Esophagus muscularis mucosa (tissue), 4 donors: Measurements from ENCODE around the gene DLGAP4. TPM values are rescaled to one million over a fixed set of nuclear protein-coding genes. Genes with fewer than 3 reads are reported as not detected.

Source experiments
- DNase-seq: peaks from one replicate; pipeline ENCODE4 v3.0.0-alpha.2; 2017; ENCODE audit errors: extremely low spot score
- H3K27ac ChIP-seq, 4 donors: fragments of 200-600 bp; sonication (generic); replicated peaks in 1 of 4; 1 replicate in 3 of 4; 2 replicates in 1 of 4; pipeline ENCODE4 v1.5.1; 2016 to 2019; ENCODE audit warnings: mild to moderate bottlenecking in 1 of 4
- H3K27me3 ChIP-seq, 4 donors: fragments of 200-600 bp; sonication (generic); one replicate each; pipeline versions ENCODE4 v1.5.1 to v1.6.0; 2016 to 2019
- H3K36me3 ChIP-seq, 4 donors: fragments of 200-600 bp; sonication (generic); one replicate each; pipeline ENCODE4 v1.5.1; 2016 to 2019
- H3K4me1 ChIP-seq, 4 donors: fragments of 200-600 bp; sonication (generic); one replicate each; pipeline ENCODE4 v1.5.1; 2016 to 2019
- H3K4me3 ChIP-seq, 4 donors: fragments of 200-600 bp; sonication (generic); 1 replicate in 2 of 4; 2 replicates in 2 of 4; pipeline ENCODE4 v1.5.1; 2016 to 2019; ENCODE audit warnings: mild to moderate bottlenecking in 4 of 4, moderate library complexity in 1 of 4
- H3K9me3 ChIP-seq, 4 donors: fragments of 200-600 bp; sonication (generic); 1 replicate in 3 of 4; 2 replicates in 1 of 4; pipeline ENCODE4 v1.5.1; 2016 to 2019
- EP300 ChIP-seq: sonication (generic); formaldehyde crosslinking; IDR thresholded peaks from one replicate; pipeline ENCODE4 v1.6.1; 2017; ENCODE audit warnings: antibody characterized with exemption
- POLR2A ChIP-seq: fragments of 450-650 bp; IDR thresholded peaks from one replicate; pipeline ENCODE4 v1.6.1; 2017; ENCODE audit warnings: antibody characterized with exemption, moderate library complexity, mild to moderate bottlenecking, low read depth
- POLR2AphosphoS5 ChIP-seq, 2 donors: sonication (generic); formaldehyde crosslinking; IDR thresholded peaks; one replicate each; pipeline ENCODE4 v1.6.1; 2017; ENCODE audit warnings: antibody characterized with exemption in 2 of 2
- WGBS: methylation state at CpG from one replicate; pipeline ENCODE4 v1.1.5; 2018; 5-methylcytosine and 5-hydroxymethylcytosine counted together
- intact Hi-C: fragments of 100-400 bp; cut with DNase I; formaldehyde crosslinking; loops from one replicate; pipeline ENCODE4 v1.15.1; 2023
- total RNA-seq, 4 donors: library from RNA; depleted of rRNA; stranded (reverse); fragments of >200 nt; gene quantifications; one replicate each; pipeline versions ENCODE4 v1.1.0 to v1.2.1, GENCODE V29; 2016
- TF ChIP-seq, protein P1 (sequence below), 3 experiments: fragments of 200-600 bp in 2 of 3; fragments of 450-650 bp in 1 of 3; sonication (generic) in 2 of 3; IDR thresholded peaks; one replicate each; pipeline ENCODE4 v1.5.1; 2017 to 2019; ENCODE audit warnings: antibody characterized with exemption in 3 of 3, mild to moderate bottlenecking in 2 of 3, moderate library complexity in 1 of 3

DLGAP4 gene
- total RNA-seq, 4 donors from 2014 or later: 43.6 to 90.0 (median 48.8) TPM

DNA sequence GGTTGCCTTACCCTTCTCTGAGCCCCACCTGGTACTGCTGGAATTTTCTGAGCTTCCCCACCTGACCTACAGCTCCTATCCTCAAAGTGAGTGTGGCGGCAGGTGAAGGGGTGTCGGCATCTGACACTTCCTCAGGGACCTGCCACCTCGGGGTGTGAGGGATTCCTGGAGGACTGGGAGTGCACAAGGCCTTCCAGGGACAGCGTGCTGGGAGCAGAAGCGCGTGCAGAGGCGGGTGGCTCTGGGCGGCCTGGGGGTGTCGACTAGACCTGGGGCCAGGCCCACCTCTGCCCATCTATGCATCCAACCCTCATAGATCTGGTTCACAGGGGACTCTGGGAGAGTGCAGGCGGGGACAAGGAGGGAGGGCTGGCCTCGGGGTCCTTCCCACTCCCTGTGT is 7.8 kb downstream of the DLGAP4 start:
- Histone ChIP-seq H3K4me1 (no peaks in the 10 kb centered on the region), H3K4me3 (no peak overlapping the region), H3K27me3 (peaks cover 0 to 51% (median 2%) of the 10 kb centered on the region in 4 donors), H3K27ac (no peak overlapping the region), H3K36me3 (no peaks in the 10 kb centered on the region), H3K9me3 (no peaks in the 10 kb centered on the region)
- 80% methylated on average over 1 of the region's 11 CpGs for WGBS
- TF ChIP-seq EP300 (no peak), POLR2A (no peak), POLR2AphosphoS5 (IDR thresholded peaks at IDR 0.05) (no peak)
- TF ChIP-seq, protein P1, sequence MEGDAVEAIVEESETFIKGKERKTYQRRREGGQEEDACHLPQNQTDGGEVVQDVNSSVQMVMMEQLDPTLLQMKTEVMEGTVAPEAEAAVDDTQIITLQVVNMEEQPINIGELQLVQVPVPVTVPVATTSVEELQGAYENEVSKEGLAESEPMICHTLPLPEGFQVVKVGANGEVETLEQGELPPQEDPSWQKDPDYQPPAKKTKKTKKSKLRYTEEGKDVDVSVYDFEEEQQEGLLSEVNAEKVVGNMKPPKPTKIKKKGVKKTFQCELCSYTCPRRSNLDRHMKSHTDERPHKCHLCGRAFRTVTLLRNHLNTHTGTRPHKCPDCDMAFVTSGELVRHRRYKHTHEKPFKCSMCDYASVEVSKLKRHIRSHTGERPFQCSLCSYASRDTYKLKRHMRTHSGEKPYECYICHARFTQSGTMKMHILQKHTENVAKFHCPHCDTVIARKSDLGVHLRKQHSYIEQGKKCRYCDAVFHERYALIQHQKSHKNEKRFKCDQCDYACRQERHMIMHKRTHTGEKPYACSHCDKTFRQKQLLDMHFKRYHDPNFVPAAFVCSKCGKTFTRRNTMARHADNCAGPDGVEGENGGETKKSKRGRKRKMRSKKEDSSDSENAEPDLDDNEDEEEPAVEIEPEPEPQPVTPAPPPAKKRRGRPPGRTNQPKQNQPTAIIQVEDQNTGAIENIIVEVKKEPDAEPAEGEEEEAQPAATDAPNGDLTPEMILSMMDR (IDR thresholded peaks at IDR 0.05): no peak
- DNase-seq: no peak
- intact Hi-C loops: no loop called here

DNA sequence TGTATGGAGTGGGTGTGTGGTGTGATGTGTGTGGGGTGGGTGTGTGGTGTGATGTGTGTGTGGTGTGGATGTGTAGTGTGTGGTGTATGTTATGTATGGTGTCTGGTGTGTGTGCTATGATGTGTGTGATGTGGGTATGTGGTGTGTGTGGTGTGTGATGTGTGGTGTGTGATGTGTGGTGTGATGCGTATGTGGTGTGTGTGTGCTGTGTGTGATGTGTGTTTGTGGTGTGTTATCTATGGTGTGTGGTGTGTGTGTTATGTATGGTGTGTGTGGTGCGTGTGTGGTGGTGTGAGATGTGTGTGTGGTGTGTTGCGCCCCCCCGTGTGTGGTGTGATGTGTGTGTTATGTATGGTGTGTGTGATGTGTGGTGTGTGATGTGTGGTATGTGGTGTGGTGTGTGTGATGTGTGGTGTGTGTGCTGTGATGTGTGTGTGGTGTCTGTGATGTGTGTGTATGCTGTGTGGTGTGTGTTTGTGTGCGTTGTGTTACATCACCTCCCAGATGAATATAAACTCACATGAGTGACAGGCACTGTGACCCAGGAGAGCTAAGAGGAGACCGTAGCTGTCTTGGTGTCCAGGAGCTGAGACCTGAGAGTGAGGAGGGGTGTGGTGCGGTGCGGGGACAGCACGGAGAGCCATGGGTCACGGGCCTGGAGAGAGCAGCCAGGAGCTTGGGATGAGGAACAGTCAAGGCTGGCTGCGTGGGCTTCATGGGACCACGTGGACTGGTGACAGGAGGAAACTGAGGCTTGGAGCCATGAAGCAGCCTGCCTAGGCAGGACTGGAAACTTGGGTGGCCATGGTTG is 8.8 kb downstream of the DLGAP4 start:
- no peak for TF ChIP-seq POLR2AphosphoS5 (IDR thresholded peaks at IDR 0.05)
- no peak for TF ChIP-seq POLR2A
- TF ChIP-seq EP300: no peak
- TF ChIP-seq, protein P1 (IDR thresholded peaks at IDR 0.05): no peak
- Histone ChIP-seq H3K4me3 (no peak overlapping the region), H3K27me3 (peaks cover 0 to 48% (median 2%) of the 10 kb centered on the region in 4 donors), H3K9me3 (no peaks in the 10 kb centered on the region), H3K36me3 (no peaks in the 10 kb centered on the region), H3K4me1 (no peaks in the 10 kb centered on the region), H3K27ac (no peak overlapping the region)
- intact Hi-C loops: no loop called here
- DNase-seq: no peak
- WGBS: 64% methylated on average over 10 of the region's 12 CpGs

DNA sequence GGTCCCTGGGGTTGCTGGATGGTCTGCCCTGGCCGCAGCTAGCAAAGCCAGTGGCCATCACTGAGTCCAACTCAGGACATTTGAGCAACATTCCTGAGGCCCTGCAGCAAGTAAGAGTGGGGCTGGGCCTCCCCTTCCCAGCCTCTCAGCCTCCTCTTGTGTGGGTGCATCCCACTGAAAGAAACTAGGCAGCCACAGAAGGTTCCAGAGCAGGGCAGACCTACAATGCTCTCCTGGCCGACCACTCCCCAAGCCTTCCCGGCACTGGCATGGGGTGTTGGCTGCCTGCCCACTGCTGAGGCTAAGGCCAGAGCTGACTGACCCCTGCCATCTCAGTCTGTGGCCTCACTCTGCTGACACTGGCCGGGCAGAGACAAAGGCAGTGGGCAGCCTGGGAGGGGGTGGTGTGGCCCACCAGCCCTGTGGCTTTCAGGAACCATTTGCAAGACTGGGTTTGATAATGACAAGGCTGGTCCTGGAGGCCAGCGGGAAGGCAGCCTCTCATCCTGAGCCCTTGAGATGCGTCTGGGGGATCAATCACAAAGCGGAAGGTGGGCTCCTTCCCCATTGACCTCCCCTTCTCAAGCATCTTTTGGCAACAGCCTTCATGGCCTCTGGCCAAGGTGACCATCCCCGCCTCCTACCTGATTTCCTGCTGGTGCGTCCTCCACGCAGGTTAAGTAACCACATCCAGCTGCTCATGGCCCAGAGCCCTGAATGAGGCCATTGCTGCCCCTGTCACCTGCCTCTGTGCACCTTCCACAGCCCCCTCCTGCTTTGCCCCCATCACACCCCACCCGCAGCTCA is 9.6 kb downstream of the DLGAP4 start:
- intact Hi-C loops: no loop called here
- Histone ChIP-seq H3K27me3 (peaks cover 0 to 47% (median 2%) of the 10 kb centered on the region in 4 donors), H3K9me3 (no peaks in the 10 kb centered on the region), H3K27ac (no peak overlapping the region), H3K4me3 (no peak overlapping the region), H3K4me1 (no peaks in the 10 kb centered on the region), H3K36me3 (no peaks in the 10 kb centered on the region)
- TF ChIP-seq POLR2AphosphoS5 (IDR thresholded peaks at IDR 0.05) (no peak), POLR2A (no peak), EP300 (no peak)
- TF ChIP-seq, protein P1 (IDR thresholded peaks at IDR 0.05): no peak
- DNase-seq: no peak
- 82% methylated on average over 8 of the region's 11 CpGs for WGBS

- Histone ChIP-seq H3K4me1 (no peaks in the 10 kb centered on the region), H3K4me3 (no peak overlapping the region), H3K36me3 (no peaks in the 10 kb centered on the region), H3K27ac (no peak overlapping the region), H3K27me3 (peaks cover 0 to 36% (median 0%) of the 10 kb centered on the region in 4 donors), H3K9me3 (no peaks in the 10 kb centered on the region)
- WGBS: 68% methylated on average over 2 of the region's 3 CpGs
- DNase-seq: no peak
- intact Hi-C loops: no loop called here
- no peak for TF ChIP-seq POLR2AphosphoS5 (IDR thresholded peaks at IDR 0.05)
- TF ChIP-seq EP300: no peak
- TF ChIP-seq, protein P1 (IDR thresholded peaks at IDR 0.05): no peak
- no peak for TF ChIP-seq POLR2A
Observed at GRCh38 chr20:36317675-36318074, 11.5 kb downstream of the DLGAP4 start.
